Endothelial cell of umbilical vein (primary cell): ENCODE data around the gene TRNT1. TPM values are rescaled to one million over a fixed set of nuclear protein-coding genes. Genes with fewer than 3 reads are reported as not detected.

Experiments
- BruUV-seq: library from RNA; stranded (reverse); fragments of 400-500 nt; replicated peaks from 2 replicates; lab custom pipeline; 2021; lab: Mats Ljungman, UMichigan
- CTCF ChIA-PET: fragments of 300-600, 350-600 bp; sonication (Branson Sonifier 250); formaldehyde crosslinking; loops from one replicate; lab custom pipeline; 2021; ENCODE audit warnings: antibody characterized with exemption, inconsistent platforms; lab: Charles Lee
- POLR2A ChIA-PET: fragments of 300-600, 350-600 bp; sonication (Branson Sonifier 250); formaldehyde crosslinking; loops from one replicate; lab custom pipeline; 2021; ENCODE audit warnings: antibody characterized with exemption, inconsistent platforms; lab: Charles Lee
- DNase-seq: peaks from one replicate; pipeline ENCODE4 v3.0.0-alpha.2; 2011; ENCODE audit warnings: low read depth, low spot score
- FAIRE-seq: peaks from 2 replicates; lab custom pipeline; 2011; peaks lifted over from hg19 to GRCh38; lab: Jason Lieb, UNC
- H2AFZ ChIP-seq: 2 replicates; pipeline ENCODE4 v1.6.0; 2012; ENCODE audit warnings: low read depth, low read length, control low read depth, inconsistent platforms
- H3K27ac ChIP-seq: 2 replicates; pipeline ENCODE4 v1.5.1; 2011; ENCODE audit warnings: low read depth, mild to moderate bottlenecking, control low read depth, low read length, moderate library complexity; ENCODE audit not compliant: insufficient read depth
- H3K27me3 ChIP-seq, 2 experiments: 2 replicates each; pipeline versions ENCODE4 v1.6.0 to v1.6.1; 2011; ENCODE audit warnings: low read length in 2 of 2, mixed read lengths in 1 of 2; ENCODE audit not compliant: control insufficient read depth in 2 of 2, insufficient read depth in 2 of 2
- H3K36me3 ChIP-seq, 2 experiments: 2 replicates in 1 of 2; 3 replicates in 1 of 2; pipeline ENCODE4 v1.5.1; 2011; ENCODE audit warnings: low read length in 2 of 2, mild to moderate bottlenecking in 1 of 2, moderate library complexity in 1 of 2; ENCODE audit not compliant: control insufficient read depth in 2 of 2, insufficient read depth in 2 of 2; ENCODE audit errors: extremely low read depth in 1 of 2
- H3K4me1 ChIP-seq: 3 replicates; pipeline ENCODE4 v1.5.1; 2011; ENCODE audit warnings: mild to moderate bottlenecking, low read length; ENCODE audit not compliant: control insufficient read depth, insufficient read depth; ENCODE audit errors: extremely low read depth
- H3K4me2 ChIP-seq: 2 replicates; pipeline ENCODE4 v1.6.1; 2011; ENCODE audit warnings: low read length, control low read depth, mixed read lengths; ENCODE audit not compliant: insufficient read depth
- H3K4me3 ChIP-seq, 3 experiments: fragments of 200-600 bp in 1 of 3; sonication (generic), shearing (Covaris generic) in 1 of 3; replicated peaks in 1 of 3; 2 replicates each; pipeline ENCODE4 v1.5.1; 2011 to 2016; ENCODE audit warnings: control low read depth in 3 of 3, low read length in 3 of 3, mild to moderate bottlenecking in 2 of 3, inconsistent platforms in 1 of 3, low read depth in 1 of 3, moderate library complexity in 1 of 3; ENCODE audit not compliant: insufficient read depth in 1 of 3
- H3K79me2 ChIP-seq: 2 replicates; pipeline ENCODE4 v1.6.0; 2012; ENCODE audit warnings: low read length, inconsistent platforms; ENCODE audit not compliant: control insufficient read depth, insufficient read depth
- H3K9ac ChIP-seq: replicated peaks from 2 replicates; pipeline ENCODE3; 2011; ENCODE audit warnings: low read length, control low read depth; ENCODE audit not compliant: insufficient read depth; ENCODE audit errors: extremely low read depth
- H3K9me1 ChIP-seq: replicated peaks from 3 replicates; pipeline ENCODE4 v1.6.0; 2011; ENCODE audit warnings: mild to moderate bottlenecking, low read length; ENCODE audit not compliant: control insufficient read depth, insufficient read depth; ENCODE audit errors: extremely low read depth
- H3K9me3 ChIP-seq: replicated peaks from 2 replicates; pipeline ENCODE4 v1.5.1; 2012; ENCODE audit warnings: low read length, inconsistent platforms; ENCODE audit not compliant: control insufficient read depth, insufficient read depth
- H4K20me1 ChIP-seq: replicated peaks from 2 replicates; pipeline ENCODE3; 2011; ENCODE audit warnings: mild to moderate bottlenecking, low read length; ENCODE audit not compliant: control insufficient read depth, insufficient read depth; ENCODE audit errors: extremely low read depth
- EZH2 ChIP-seq: IDR thresholded peaks from 2 replicates; pipeline ENCODE4 v1.6.1; 2012; ENCODE audit warnings: borderline replicate concordance, low read depth, mild to moderate bottlenecking, moderate library complexity, low read length, inconsistent platforms; ENCODE audit not compliant: severe bottlenecking
- FOS ChIP-seq: IDR thresholded peaks from 2 replicates; pipeline ENCODE4 v1.6.1; 2011; ENCODE audit warnings: mild to moderate bottlenecking, low read length, moderate library complexity, borderline replicate concordance; ENCODE audit not compliant: insufficient read depth
- GATA2 ChIP-seq: IDR thresholded peaks from 2 replicates; pipeline ENCODE4 v1.7.0; 2011; ENCODE audit warnings: low read depth, mild to moderate bottlenecking, moderate library complexity, mixed read lengths, low read length; ENCODE audit not compliant: insufficient read length, insufficient read depth
- JUN ChIP-seq: IDR thresholded peaks from 2 replicates; pipeline ENCODE4 v1.6.1; 2011; ENCODE audit warnings: borderline replicate concordance, low read depth; ENCODE audit not compliant: insufficient read length, insufficient read depth
- MYC ChIP-seq: IDR thresholded peaks from one replicate; pipeline ENCODE4 v1.6.1; 2011; ENCODE audit warnings: mild to moderate bottlenecking, low read depth, low read length
- POLR2A ChIP-seq: IDR thresholded peaks from 2 replicates; pipeline ENCODE4 v1.6.1; 2012; ENCODE audit warnings: low read depth, mild to moderate bottlenecking, control low read depth, low read length
- POLR2AphosphoS5 ChIP-seq: IDR thresholded peaks from 2 replicates; pipeline ENCODE4 v1.6.1; 2012; ENCODE audit warnings: low read depth, mild to moderate bottlenecking, control low read depth, low read length, moderate library complexity; ENCODE audit not compliant: insufficient read depth
- dilution Hi-C: fragments of 300-500 bp; cut with MboI; formaldehyde crosslinking; loops from one replicate; pipeline ENCODE4 v1.15.0; 2019; ENCODE audit warnings: low sequenced_read_pairs; ENCODE audit not compliant: extremely low pct_ligation_motif_present
- intact Hi-C: fragments of 100-400 bp; cut with micrococcal nuclease; formaldehyde crosslinking; loops from one replicate; pipeline ENCODE4 v1.10.0; 2022
- polyA plus RNA-seq, 4 experiments: library from polyadenylated mRNA; depleted of rRNA in 3 of 4; stranded (reverse) in 3 of 4; unstranded in 1 of 4; fragments of >200 nt; gene quantifications; 2 replicates each; pipeline versions ENCODE4 v1.2.1 to v1.2.3, GENCODE V29; 2011 to 2012; ENCODE audit warnings: missing spikeins in 1 of 4
- total RNA-seq: library from RNA; stranded (reverse); gene quantifications from 2 replicates; pipeline ENCODE4 v1.2.3, GENCODE V29; 2021
- TF ChIP-seq, protein P1 (sequence below): IDR thresholded peaks from 2 replicates; pipeline ENCODE4 v1.6.1; 2011; ENCODE audit not compliant: insufficient read depth, insufficient read length
- TF ChIP-seq, protein P2 (sequence below), 2 donors: IDR thresholded peaks; 1 replicate in 1 of 2; 2 replicates in 1 of 2; pipeline ENCODE4 v1.5.1; 2011; ENCODE audit warnings: low read length in 2 of 2, mild to moderate bottlenecking in 2 of 2, moderate library complexity in 2 of 2, control low read depth in 1 of 2, inconsistent platforms in 1 of 2, low read depth in 1 of 2; ENCODE audit not compliant: insufficient read depth in 1 of 2; ENCODE audit errors: extremely low read depth in 1 of 2

Gene TRNT1
- total and polyA plus RNA-seq, 2 donors (not counting 3 experiments of a cell fraction or from before 2014, with no cell fraction given), result 4.6 to 21.3 TPM

GRCh38 chr3:3165241-3165640 lies 38.5 kb downstream of the TRNT1 start:
- Histone ChIP-seq H3K36me3 (peaks cover 12 to 15% of the 10 kb centered on the region in 2 experiments), H3K27me3 (no peaks in the 10 kb centered on the region), H2AFZ (no peak overlapping the region), H4K20me1 (no peaks in the 10 kb centered on the region), H3K9me3 (no peaks in the 10 kb centered on the region), H3K9ac (no peak overlapping the region), H3K4me1 (no peaks in the 10 kb centered on the region), H3K27ac (no peak overlapping the region), H3K9me1 (no peaks in the 10 kb centered on the region), H3K79me2 (no peaks in the 10 kb centered on the region), H3K4me2 (no peak overlapping the region), H3K4me3 (no peak overlapping the region)
- CTCF ChIA-PET, result no interaction called here
- BruUV-seq, result no TSS peak
- FAIRE-seq (no peak), DNase-seq (no peak)
- POLR2A ChIA-PET, result no interaction called here
- intact Hi-C loops (no loop called here), dilution Hi-C loops (no loop called here)
- no peak for TF ChIP-seq EZH2
- TF ChIP-seq, protein P1, sequence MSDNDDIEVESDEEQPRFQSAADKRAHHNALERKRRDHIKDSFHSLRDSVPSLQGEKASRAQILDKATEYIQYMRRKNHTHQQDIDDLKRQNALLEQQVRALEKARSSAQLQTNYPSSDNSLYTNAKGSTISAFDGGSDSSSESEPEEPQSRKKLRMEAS, result no peak
- no peak for TF ChIP-seq MYC
- TF ChIP-seq JUN, result no peak
- no peak for TF ChIP-seq POLR2A
- TF ChIP-seq POLR2AphosphoS5, result no peak
- TF ChIP-seq, protein P2, sequence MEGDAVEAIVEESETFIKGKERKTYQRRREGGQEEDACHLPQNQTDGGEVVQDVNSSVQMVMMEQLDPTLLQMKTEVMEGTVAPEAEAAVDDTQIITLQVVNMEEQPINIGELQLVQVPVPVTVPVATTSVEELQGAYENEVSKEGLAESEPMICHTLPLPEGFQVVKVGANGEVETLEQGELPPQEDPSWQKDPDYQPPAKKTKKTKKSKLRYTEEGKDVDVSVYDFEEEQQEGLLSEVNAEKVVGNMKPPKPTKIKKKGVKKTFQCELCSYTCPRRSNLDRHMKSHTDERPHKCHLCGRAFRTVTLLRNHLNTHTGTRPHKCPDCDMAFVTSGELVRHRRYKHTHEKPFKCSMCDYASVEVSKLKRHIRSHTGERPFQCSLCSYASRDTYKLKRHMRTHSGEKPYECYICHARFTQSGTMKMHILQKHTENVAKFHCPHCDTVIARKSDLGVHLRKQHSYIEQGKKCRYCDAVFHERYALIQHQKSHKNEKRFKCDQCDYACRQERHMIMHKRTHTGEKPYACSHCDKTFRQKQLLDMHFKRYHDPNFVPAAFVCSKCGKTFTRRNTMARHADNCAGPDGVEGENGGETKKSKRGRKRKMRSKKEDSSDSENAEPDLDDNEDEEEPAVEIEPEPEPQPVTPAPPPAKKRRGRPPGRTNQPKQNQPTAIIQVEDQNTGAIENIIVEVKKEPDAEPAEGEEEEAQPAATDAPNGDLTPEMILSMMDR (IDR thresholded peaks at IDR 0.05; ENCODE audit: extremely low read depth in 1 of 2, insufficient read depth in 1 of 2, low read depth in 1 of 2, low read length in 2 of 2), result no peak
- no peak for TF ChIP-seq GATA2
- no peak for TF ChIP-seq FOS
